CD4-positive, alpha-beta T cell (primary cell): ENCODE measurements around the gene S100A4. TPM values are rescaled to one million over a fixed set of nuclear protein-coding genes. Genes with fewer than 3 reads are reported as not detected.

Experiments
- ATAC-seq: fragments of 200-7000 bp; cut with Tn5 transposase; one replicate; pipeline ENCODE4 v1.10.0; 2022; ENCODE audit warnings: mild to moderate bottlenecking; ENCODE audit not compliant: poor library complexity
- CTCF ChIA-PET: fragments of 350-600 bp; sonication (Branson Sonifier 250); formaldehyde crosslinking; loops from one replicate; lab custom pipeline; 2021; ENCODE audit warnings: antibody characterized with exemption, inconsistent platforms; lab: Charles Lee
- POLR2A ChIA-PET: fragments of 350-600 bp; sonication (Branson Sonifier 250); formaldehyde crosslinking; loops from one replicate; lab custom pipeline; 2021; ENCODE audit warnings: antibody characterized with exemption, inconsistent platforms; lab: Charles Lee
- DNase-seq, 14 experiments: peaks; one replicate each; pipeline ENCODE4 v3.0.0-alpha.2; 2013 to 2020; ENCODE audit warnings: mixed read lengths in 2 of 14
- H3K27ac ChIP-seq, 2 donors: one replicate each; pipeline versions ENCODE4 v1.5.1 to v1.7.0; 2013; ENCODE audit warnings: low read length in 2 of 2, low read depth in 1 of 2, mild to moderate bottlenecking in 1 of 2
- H3K27me3 ChIP-seq, 2 experiments: 1 replicate in 1 of 2; 2 replicates in 1 of 2; pipeline versions ENCODE4 v1.6.1 to v1.7.0; 2013; ENCODE audit warnings: low read length in 2 of 2, control low read depth in 1 of 2, mild to moderate bottlenecking in 1 of 2, moderate library complexity in 1 of 2; ENCODE audit not compliant: insufficient read depth in 2 of 2, control insufficient read depth in 1 of 2
- H3K36me3 ChIP-seq: one replicate; pipeline ENCODE4 v1.6.1; 2013; ENCODE audit warnings: low read length, control low read depth; ENCODE audit not compliant: insufficient read depth
- H3K4me1 ChIP-seq: one replicate; pipeline ENCODE4 v1.6.1; 2013; ENCODE audit warnings: low read length, control low read depth; ENCODE audit not compliant: insufficient read depth
- H3K4me3 ChIP-seq: one replicate; pipeline ENCODE4 v1.5.1; 2013; ENCODE audit warnings: mild to moderate bottlenecking, low read length, moderate library complexity
- H3K9me3 ChIP-seq, 2 experiments: 1 replicate in 1 of 2; 2 replicates in 1 of 2; pipeline versions ENCODE4 v1.6.1 to v1.7.0; 2013; ENCODE audit warnings: low read length in 2 of 2, mild to moderate bottlenecking in 2 of 2, control low read depth in 1 of 2, moderate library complexity in 1 of 2; ENCODE audit not compliant: control insufficient read depth in 1 of 2, insufficient read depth in 1 of 2
- H3K27ac Mint-ChIP-seq: one replicate; pipeline ENCODE4 v1.8.0; 2020; ENCODE audit warnings: mixed read lengths
- H3K27me3 Mint-ChIP-seq: one replicate; pipeline ENCODE4 v1.8.0; 2021; ENCODE audit warnings: mixed read lengths
- H3K36me3 Mint-ChIP-seq: one replicate; pipeline ENCODE4 v1.8.0; 2021; ENCODE audit warnings: low read depth, mixed read lengths
- H3K4me1 Mint-ChIP-seq: one replicate; pipeline ENCODE4 v1.8.0; 2021; ENCODE audit warnings: low read depth, mixed read lengths
- H3K4me3 Mint-ChIP-seq: one replicate; pipeline ENCODE4 v1.8.0; 2020; ENCODE audit warnings: mild to moderate bottlenecking, mixed read lengths
- H3K9me3 Mint-ChIP-seq: one replicate; pipeline ENCODE4 v1.8.0; 2020; ENCODE audit warnings: mixed read lengths
- CTCF ChIP-seq: fragments of 200-600 bp; IDR thresholded peaks from one replicate; pipeline ENCODE4 v1.8.0; 2022; ENCODE audit warnings: antibody characterized with exemption, mild to moderate bottlenecking
- intact Hi-C, 2 experiments: fragments of 100-400 bp; cut with DNase I in 1 of 2; cut with micrococcal nuclease in 1 of 2; formaldehyde crosslinking; loops; one replicate each; pipeline versions ENCODE4 v1.15.1 to v1.9.0; 2023 to 2025; cut with DNase I, micrococcal nuclease
- total RNA-seq, 174 experiments: library from RNA in 2 of 174; stranded (reverse) in 2 of 174; gene quantifications; one replicate each; pipeline ENCODE4 v1.2.3 and lab custom pipeline; 2021 to 2026

The S100A4 gene
- total RNA-seq, 2 experiments from 2014 or later: 297 to 299 TPM

- no peak overlapping the region for H3K4me3 Mint-ChIP-seq
- no peaks in the 10 kb centered on the region for H3K9me3 Mint-ChIP-seq
- DNase-seq: no peak
- Histone ChIP-seq H3K4me1 (peaks cover 34% of the 10 kb centered on the region), H3K27ac (no peak overlapping the region), H3K27me3 (no peaks in the 10 kb centered on the region), H3K4me3 (no peak overlapping the region), H3K36me3 (no peaks in the 10 kb centered on the region), H3K9me3 (no peaks in the 10 kb centered on the region)
- H3K36me3 Mint-ChIP-seq: no peaks in the 10 kb centered on the region
- CTCF ChIA-PET: interaction anchor here (0.6 to 3.9 kb wide), 3 partner anchors 25 to 201 kb away, joined by 4 to 69 read pairs (median 5); partner anchors contain the start of gene S100A6
- POLR2A ChIA-PET: no interaction called here
- intact Hi-C loops: loop anchor here in 1 of 2 experiments (5.0 kb wide), 2 partner anchors 46 to 416 kb away; partner anchors contain the start of genes RAB13 and S100A14
- H3K4me1 Mint-ChIP-seq: peaks cover 37% of the 10 kb centered on the region
- no peak for TF ChIP-seq CTCF
- no peaks in the 10 kb centered on the region for H3K27me3 Mint-ChIP-seq
- ATAC-seq: no peak
- no peak overlapping the region for H3K27ac Mint-ChIP-seq
Measured at GRCh38 chr1:153570874-153571273, 25.3 kb upstream of the S100A4 start.

- no peaks in the 10 kb centered on the region for H3K27me3 ChIP-seq
- H3K27ac ChIP-seq: no peak overlapping the region
- Mint-ChIP-seq H3K27me3 (no peaks in the 10 kb centered on the region), H3K36me3 (no peaks in the 10 kb centered on the region), H3K9me3 (no peaks in the 10 kb centered on the region), H3K4me1 (peaks cover 40% of the 10 kb centered on the region), H3K27ac (no peak overlapping the region), H3K4me3 (no peak overlapping the region)
- peaks cover 41% of the 10 kb centered on the region for H3K4me1 ChIP-seq
- no peaks in the 10 kb centered on the region for H3K9me3 ChIP-seq
- TF ChIP-seq CTCF: no peak
- ATAC-seq: no peak
- intact Hi-C loops: loop anchor here in 1 of 2 experiments (1.0 kb wide), 1 partner anchor 58 kb away; no protein-coding TSS in a partner anchor
- DNase-seq: no peak
- CTCF ChIA-PET: interaction anchor here (2.0 to 3.9 kb wide), 3 partner anchors 29 to 59 kb away, joined by 15 to 69 read pairs (median 36); partner anchors contain the start of genes S100A5 and S100A6
- POLR2A ChIA-PET: interaction anchor here (0.5 kb wide), 1 partner anchor 12 kb away, joined by 3 read pairs; no protein-coding TSS in a partner anchor
- H3K36me3 ChIP-seq: no peaks in the 10 kb centered on the region
- H3K4me3 ChIP-seq: no peak overlapping the region
Measured at GRCh38 chr1:153569465-153569864, 23.9 kb upstream of the S100A4 start.

GRCh38 chr1:153568367-153569099, 22.9 kb upstream of the S100A4 start:
- H3K27me3 Mint-ChIP-seq: no peaks in the 10 kb centered on the region
- H3K36me3 Mint-ChIP-seq: no peaks in the 10 kb centered on the region
- intact Hi-C loops: loop anchor here (1.0 kb wide), 2 partner anchors 35 to 57 kb away; no protein-coding TSS in a partner anchor
- POLR2A ChIA-PET: interaction anchor here (0.9 to 1.8 kb wide), 6 partner anchors 24 to 65 kb away, joined by 3 to 26 read pairs (median 10); partner anchors contain the start of genes CHTOP, S100A4, S100A5 and S100A6
- peaks cover 40% of the 10 kb centered on the region for H3K4me1 Mint-ChIP-seq
- H3K4me3 Mint-ChIP-seq: peak overlapping the region; percentile 59
- Histone ChIP-seq H3K9me3 (no peaks in the 10 kb centered on the region), H3K27ac (no peak overlapping the region), H3K27me3 (no peaks in the 10 kb centered on the region), H3K4me1 (peaks cover 41% of the 10 kb centered on the region), H3K36me3 (no peaks in the 10 kb centered on the region), H3K4me3 (peak overlapping the region; percentile 34)
- H3K27ac Mint-ChIP-seq: peak overlapping the region; percentile 72
- DNase-seq (peak; percentile 66 to 89 (median 75)), ATAC-seq (peak; percentile 48)
- CTCF ChIA-PET: interaction anchor here (0.7 to 3.9 kb wide), 9 partner anchors 14 to 186 kb away, joined by 3 to 69 read pairs (median 3); partner anchors contain the start of genes S100A4, S100A5 and S100A6
- H3K9me3 Mint-ChIP-seq: no peaks in the 10 kb centered on the region
- TF ChIP-seq CTCF: peak; percentile 93
